ENCODE data around the gene KLHL35.
A peak's percentile ranks its signal among the peaks of the same experiment; 100 is the strongest.

Gene KLHL35

DNA sequence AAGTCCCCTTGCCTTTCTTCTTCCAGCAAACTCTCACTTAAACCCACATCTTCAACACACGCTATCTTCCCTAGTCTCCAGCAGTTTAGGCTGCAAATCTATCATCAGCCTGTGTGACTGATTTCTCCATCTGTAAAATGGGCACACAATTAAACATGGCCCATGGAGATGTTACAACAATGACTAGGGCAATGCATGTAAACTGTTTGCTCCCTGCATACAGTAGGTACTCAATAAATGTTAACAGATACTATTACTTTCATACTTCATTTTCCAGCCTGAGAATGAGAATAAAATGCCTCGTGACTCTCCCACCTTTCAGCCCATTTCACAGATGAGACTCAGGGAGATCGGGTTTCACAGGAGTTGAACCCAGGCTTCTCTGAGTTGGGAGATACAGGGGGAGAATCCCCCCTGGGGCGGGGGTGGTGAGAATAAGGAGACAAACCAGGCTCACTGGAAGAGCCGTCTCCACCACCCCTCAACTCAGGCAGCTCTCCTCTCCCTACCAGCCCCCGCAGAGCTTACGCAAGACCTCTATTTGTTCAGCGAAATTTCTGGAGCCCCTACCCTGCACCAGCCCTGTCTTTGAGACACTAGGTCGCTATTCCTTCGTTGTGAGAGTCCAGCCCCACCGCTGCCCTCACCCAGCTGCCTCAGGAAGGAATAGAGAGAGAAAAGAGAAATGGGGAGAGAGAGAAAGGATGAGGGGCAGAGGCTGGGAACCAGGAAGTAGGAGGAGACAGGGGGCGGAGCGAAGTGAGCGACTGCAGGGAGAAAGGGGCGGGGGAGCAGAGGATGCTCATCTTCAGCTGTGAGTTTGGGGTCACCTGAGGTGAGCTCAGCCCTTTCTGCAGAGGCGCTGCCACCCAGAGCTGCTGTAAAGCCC lies 42.1 kb upstream of the KLHL35 start:
- in situ Hi-C loops (cut with HindIII; ENCODE audit: low pct_unique_long_range_greater_than_20kb, low sequenced_read_pairs) = no loop called here
- TF ChIP-seq JUND (IDR thresholded peaks at IDR 0.05; ENCODE audit: low read depth) = no peak
- peak in 1 of 2 experiments; percentile 27 for DNase-seq (ENCODE audit: low read depth in 1 of 2, low spot score in 1 of 2)

GRCh38 chr11:75474240-75474639 lies 41.2 kb upstream of the KLHL35 start:
- in situ Hi-C loops (cut with HindIII; ENCODE audit: low pct_unique_long_range_greater_than_20kb, low sequenced_read_pairs) = no loop called here
- TF ChIP-seq JUND (IDR thresholded peaks at IDR 0.05; ENCODE audit: low read depth) = no peak
- DNase-seq (ENCODE audit: low read depth in 1 of 2, low spot score in 1 of 2) = no peak

DNA sequence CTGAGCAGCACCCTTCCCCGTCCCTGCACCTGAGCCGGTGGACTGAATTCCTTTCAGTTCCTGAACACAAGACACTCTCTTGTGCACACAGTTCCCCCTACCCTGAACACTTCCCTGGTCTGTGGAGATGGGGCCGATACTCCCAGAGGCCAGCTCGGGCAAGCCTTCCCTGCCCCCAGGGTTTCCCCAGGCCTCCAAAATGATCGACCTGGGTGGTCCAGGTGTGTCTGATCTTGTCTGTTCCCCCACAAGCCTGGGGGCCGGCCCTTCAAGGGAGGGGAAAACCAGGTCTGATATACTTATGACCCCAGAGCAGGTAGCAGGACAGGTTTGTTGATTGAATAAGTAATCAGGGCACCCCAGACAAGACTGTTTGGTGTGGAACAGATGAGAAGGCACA lies 40.7 kb upstream of the KLHL35 start:
- in situ Hi-C loops (cut with HindIII; ENCODE audit: low pct_unique_long_range_greater_than_20kb, low sequenced_read_pairs) = no loop called here
- no peak for TF ChIP-seq JUND (IDR thresholded peaks at IDR 0.05; ENCODE audit: low read depth)
- DNase-seq (ENCODE audit: low read depth in 1 of 2, low spot score in 1 of 2) = no peak

- in situ Hi-C loops (cut with HindIII; ENCODE audit: low pct_unique_long_range_greater_than_20kb, low sequenced_read_pairs) = no loop called here
- TF ChIP-seq JUND (IDR thresholded peaks at IDR 0.05; ENCODE audit: low read depth) = no peak
- no peak for DNase-seq (ENCODE audit: low read depth in 1 of 2, low spot score in 1 of 2)
Measured at GRCh38 chr11:75472081-75472732, 39.2 kb upstream of the KLHL35 start.

DNA sequence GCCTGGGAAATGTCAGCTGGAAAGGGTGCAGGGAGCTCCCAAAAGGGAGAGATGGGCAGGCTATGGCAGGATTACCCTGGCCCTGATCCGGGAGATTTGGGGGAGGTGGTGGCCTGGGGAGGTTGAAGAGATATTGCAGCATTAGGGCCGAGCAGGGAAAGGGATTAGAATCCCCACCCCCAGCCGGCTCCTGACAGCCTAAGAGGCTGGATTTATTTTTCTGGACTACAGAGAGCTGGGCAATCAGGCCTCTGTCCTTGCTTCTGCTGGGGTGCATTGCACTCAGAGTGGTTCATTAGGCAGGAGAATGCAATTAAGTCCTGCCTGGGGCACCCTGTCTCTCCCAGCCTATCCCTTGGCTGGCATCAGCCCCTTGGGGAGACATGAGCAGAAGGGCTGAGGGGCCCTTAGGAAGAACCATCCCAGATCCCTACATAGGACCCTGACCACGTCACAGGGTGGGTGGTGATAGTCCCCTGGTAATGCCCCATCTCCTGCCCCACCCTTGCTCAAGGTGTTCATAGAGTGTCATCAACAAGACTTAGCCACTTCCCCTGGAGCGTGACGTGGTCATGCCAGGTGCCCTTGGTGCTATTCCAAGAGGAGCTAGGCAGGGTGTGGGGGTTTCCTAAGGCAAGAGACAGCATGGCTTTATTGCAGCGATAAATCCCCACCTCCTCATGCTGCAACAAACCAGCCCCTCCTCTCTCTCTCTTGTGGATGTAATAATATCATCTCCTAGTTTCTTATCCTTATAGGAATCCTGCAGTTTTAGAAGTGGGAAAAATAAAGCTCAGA lies 38.4 kb upstream of the KLHL35 start:
- in situ Hi-C loops (cut with HindIII; ENCODE audit: low pct_unique_long_range_greater_than_20kb, low sequenced_read_pairs) = no loop called here
- no peak for DNase-seq (ENCODE audit: low read depth in 1 of 2, low spot score in 1 of 2)
- no peak for TF ChIP-seq JUND (IDR thresholded peaks at IDR 0.05; ENCODE audit: low read depth)

- TF ChIP-seq JUND (IDR thresholded peaks at IDR 0.05; ENCODE audit: low read depth) = no peak
- in situ Hi-C loops (cut with HindIII; ENCODE audit: low pct_unique_long_range_greater_than_20kb, low sequenced_read_pairs) = no loop called here
- no peak for DNase-seq (ENCODE audit: low read depth in 1 of 2, low spot score in 1 of 2)
Measured at GRCh38 chr11:75470476-75471080, 37.6 kb upstream of the KLHL35 start.

DNA sequence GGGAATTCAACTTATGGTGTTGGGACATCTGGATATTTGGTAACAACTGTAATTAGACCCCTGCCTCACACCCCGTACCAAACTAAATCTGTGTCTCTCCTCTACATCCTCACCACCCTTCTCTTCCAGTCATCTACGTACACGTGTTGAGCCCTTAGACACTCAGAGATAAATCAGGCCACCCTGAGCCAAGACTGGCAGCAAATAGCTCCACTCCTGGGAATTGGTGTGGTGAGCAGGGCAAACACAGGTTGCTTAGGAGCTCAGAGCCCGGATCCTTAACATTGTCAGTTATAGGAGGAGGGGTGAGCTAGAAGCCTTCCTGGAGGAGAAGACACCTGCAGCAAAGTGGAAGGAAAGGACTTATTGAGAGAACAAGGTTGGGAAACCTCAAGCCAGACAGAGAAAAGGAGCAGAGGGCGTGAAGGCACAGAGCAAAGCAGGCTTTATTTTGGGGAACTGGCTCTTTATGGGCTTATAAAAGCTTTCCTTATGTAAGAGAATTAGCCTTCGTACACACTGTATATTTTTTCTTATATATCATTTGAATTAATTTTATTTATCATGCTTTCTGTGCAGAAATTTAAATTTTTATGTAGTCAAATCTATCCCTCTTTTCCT lies 36.9 kb upstream of the KLHL35 start:
- in situ Hi-C loops (cut with HindIII; ENCODE audit: low pct_unique_long_range_greater_than_20kb, low sequenced_read_pairs) = no loop called here
- TF ChIP-seq JUND (IDR thresholded peaks at IDR 0.05; ENCODE audit: low read depth) = no peak

DNA sequence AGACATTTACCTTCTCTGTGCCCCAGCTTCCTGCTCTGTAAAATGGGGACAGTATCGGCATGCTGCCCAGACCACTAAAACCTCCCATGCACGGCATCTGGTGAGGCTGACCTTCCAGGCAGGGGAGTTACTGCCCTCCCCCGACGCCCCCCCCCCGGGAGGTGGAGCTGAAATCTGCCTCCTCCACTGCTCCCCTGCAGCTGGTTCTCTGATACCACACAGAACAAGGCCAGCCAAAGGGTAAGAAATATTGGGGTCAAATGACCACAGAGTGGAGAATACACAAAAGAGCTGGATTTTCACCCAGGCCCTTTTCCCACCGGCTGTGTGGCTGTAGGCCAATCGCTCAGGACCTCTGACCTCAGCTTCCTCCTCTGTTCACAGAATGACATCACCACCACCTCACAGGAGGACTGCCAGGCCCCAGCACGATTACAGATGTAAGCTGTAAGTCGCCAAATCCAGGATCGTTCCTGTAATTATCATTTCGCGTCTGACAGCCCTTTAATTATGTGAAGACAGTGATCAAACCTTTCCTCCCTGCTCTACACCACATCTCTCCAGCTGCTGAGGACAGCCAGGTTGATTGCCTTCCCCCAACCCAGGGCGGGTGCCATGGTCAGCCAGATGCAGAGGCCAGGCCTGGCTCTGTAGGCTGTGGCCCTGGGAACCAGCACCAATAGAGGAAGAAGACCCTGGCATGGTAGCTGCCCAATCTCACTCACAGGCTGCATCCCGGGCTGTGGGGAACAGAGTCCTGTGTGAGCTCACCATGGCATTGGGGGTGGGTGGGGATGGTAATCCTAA lies 35.7 kb upstream of the KLHL35 start:
- in situ Hi-C loops (cut with HindIII; ENCODE audit: low pct_unique_long_range_greater_than_20kb, low sequenced_read_pairs) = no loop called here
- TF ChIP-seq JUND (IDR thresholded peaks at IDR 0.05; ENCODE audit: low read depth) = no peak
- no peak for DNase-seq (ENCODE audit: low read depth in 1 of 2, low spot score in 1 of 2)

More for the DNA sequence above, 36.9 kb upstream of the KLHL35 start:
- DNase-seq (ENCODE audit: low read depth in 1 of 2, low spot score in 1 of 2) = peak; percentile 33 to 46

GRCh38 chr11:75467881-75468280 lies 34.9 kb upstream of the KLHL35 start:
- TF ChIP-seq JUND (IDR thresholded peaks at IDR 0.05; ENCODE audit: low read depth) = no peak
- no peak for DNase-seq (ENCODE audit: low read depth in 1 of 2, low spot score in 1 of 2)
- in situ Hi-C loops (cut with HindIII; ENCODE audit: low pct_unique_long_range_greater_than_20kb, low sequenced_read_pairs) = no loop called here

DNA sequence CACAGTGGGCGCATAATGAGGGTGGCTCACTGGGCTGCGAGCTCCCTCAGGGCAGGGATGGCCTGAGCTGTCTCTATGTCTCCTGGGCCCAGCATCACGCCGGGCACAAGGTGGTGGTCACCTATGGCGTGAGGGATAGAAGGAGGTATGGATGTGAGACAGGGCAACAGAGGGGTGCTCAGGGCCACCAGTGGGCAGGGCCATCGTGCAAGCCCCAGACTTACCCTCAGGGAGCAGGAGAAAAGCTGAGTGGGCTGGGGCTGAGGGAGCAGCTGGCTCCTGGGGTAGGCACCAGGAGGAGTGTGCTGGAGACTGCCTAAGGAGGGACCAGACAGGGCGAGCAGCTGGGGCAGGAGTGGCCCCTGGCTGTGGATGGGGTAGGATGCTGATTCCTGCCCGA lies 34.3 kb upstream of the KLHL35 start:
- no peak for TF ChIP-seq JUND (IDR thresholded peaks at IDR 0.05; ENCODE audit: low read depth)
- no peak for DNase-seq (ENCODE audit: low read depth in 1 of 2, low spot score in 1 of 2)
- in situ Hi-C loops (cut with HindIII; ENCODE audit: low pct_unique_long_range_greater_than_20kb, low sequenced_read_pairs) = no loop called here
